GM18520 (cell line): ENCODE measurements around the gene DMD.
"Not testable (repeated sequence)": the region's sequence is repeated elsewhere in the genome, so short reads cannot be mapped to it uniquely, and the experiment has no call there.

Experiments used
- ATAC-seq: cut with Tn5 transposase; IDR thresholded peaks from one replicate; pipeline ENCODE4 v1.9.1; 2021; ENCODE audit not compliant: unreplicated experiment

Gene DMD

GRCh38 chrX:32867781-32868523, 343.4 kb downstream of the DMD start:
- ATAC-seq: no peak

GRCh38 chrX:32852203-32852602, 359.1 kb downstream of the DMD start:
- no peak for ATAC-seq

GRCh38 chrX:32851556-32851955, 359.8 kb downstream of the DMD start:
- no peak for ATAC-seq

GRCh38 chrX:32847921-32848320, 363.4 kb downstream of the DMD start:
- no peak for ATAC-seq

GRCh38 chrX:32842053-32842452, 369.3 kb downstream of the DMD start:
- ATAC-seq: no peak

- no peak for ATAC-seq
Measured at GRCh38 chrX:32839781-32840180, 371.6 kb downstream of the DMD start.

- ATAC-seq: no peak
Measured at GRCh38 chrX:32825009-32825408, 386.3 kb downstream of the DMD start.

- ATAC-seq: no peak
Measured at GRCh38 chrX:32804034-32804433, 407.3 kb downstream of the DMD start.

GRCh38 chrX:32798990-32799389, 412.4 kb downstream of the DMD start:
- no peak for ATAC-seq

- no peak for ATAC-seq
Measured at GRCh38 chrX:32788936-32789335, 422.4 kb downstream of the DMD start.

GRCh38 chrX:32780109-32780508, 431.2 kb downstream of the DMD start:
- ATAC-seq: no peak

- ATAC-seq: no peak
Measured at GRCh38 chrX:32778965-32779364, 432.4 kb downstream of the DMD start.

GRCh38 chrX:32774966-32775365, 436.4 kb downstream of the DMD start:
- no peak for ATAC-seq

- ATAC-seq: no peak
Measured at GRCh38 chrX:32749070-32749469, 462.3 kb downstream of the DMD start.

GRCh38 chrX:32745323-32745722, 466.0 kb downstream of the DMD start:
- no peak for ATAC-seq

- no peak for ATAC-seq
Measured at GRCh38 chrX:32744921-32745320, 466.4 kb downstream of the DMD start.

- ATAC-seq: no peak
Measured at GRCh38 chrX:32741910-32742309, 469.4 kb downstream of the DMD start.

- ATAC-seq: no peak
Measured at GRCh38 chrX:32708542-32708941, 502.8 kb downstream of the DMD start.

GRCh38 chrX:32705385-32705784, 506.0 kb downstream of the DMD start:
- ATAC-seq: not testable (repeated sequence)

- no peak for ATAC-seq
Measured at GRCh38 chrX:32687379-32687778, 524.0 kb downstream of the DMD start.

- ATAC-seq: no peak
Measured at GRCh38 chrX:32678487-32678886, 532.9 kb downstream of the DMD start.

- no peak for ATAC-seq
Measured at GRCh38 chrX:32673193-32673592, 538.2 kb downstream of the DMD start.

GRCh38 chrX:32662516-32662915, 548.8 kb downstream of the DMD start:
- no peak for ATAC-seq
